Measurements from ENCODE around the gene CTDP1.

The CTDP1 gene

DNA sequence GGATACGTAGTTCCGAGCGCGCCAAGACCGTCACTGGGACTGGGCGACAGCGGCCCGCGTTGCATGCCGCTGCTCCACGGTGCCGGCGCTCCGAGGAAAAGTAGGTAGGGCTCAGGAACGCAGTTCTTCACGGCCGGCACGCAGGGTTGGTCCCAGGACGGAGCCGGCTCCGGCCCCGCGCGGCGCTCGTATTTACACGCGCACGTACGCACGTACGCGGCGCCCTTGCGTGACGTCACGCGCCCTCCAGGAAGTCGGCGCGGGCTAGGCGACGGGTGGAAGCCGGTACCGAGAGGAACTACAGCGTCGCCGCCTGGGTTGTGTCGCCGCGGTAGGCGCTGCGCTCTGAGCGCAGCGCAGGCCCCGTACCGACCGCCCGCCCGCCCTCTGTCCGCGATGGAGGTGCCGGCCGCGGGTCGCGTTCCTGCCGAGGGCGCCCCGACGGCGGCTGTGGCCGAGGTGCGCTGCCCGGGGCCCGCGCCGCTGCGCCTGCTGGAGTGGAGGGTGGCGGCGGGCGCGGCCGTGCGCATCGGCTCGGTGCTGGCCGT, at the start of gene CTDP1:
Gene CTDP1 (plus strand): TSS at position 252 of the 548 bp plus-strand sequence. CDS start 145 bp downstream, at position 397.
- peak; percentile 82 for DNase-seq (ENCODE audit: low read depth)

GRCh38 chr18:79630281-79631095, 49.1 kb upstream of the CTDP1 start:
- DNase-seq (ENCODE audit: low read depth), result no peak

DNA sequence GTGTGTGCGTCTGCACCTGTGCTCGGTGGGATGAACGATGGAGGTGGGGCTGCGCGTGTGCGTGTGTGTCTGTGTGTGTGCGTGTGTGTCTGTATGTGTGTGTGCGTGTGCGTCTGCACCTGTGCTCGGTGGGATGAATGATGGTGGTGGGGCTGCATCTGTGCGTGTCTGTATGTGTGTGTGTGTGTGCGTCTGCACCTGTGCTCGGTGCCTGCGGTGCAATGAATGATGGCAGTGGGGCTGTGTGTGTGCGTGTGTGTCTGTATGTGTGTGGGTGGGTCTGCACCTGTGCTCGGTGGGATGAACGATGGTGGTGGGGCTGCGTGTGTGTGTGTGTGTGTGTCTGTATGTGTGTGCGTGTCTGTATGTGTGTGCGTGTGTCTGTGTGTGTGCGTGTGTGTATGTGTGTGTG, 48.5 kb upstream of the CTDP1 start:
- DNase-seq (ENCODE audit: low read depth), result no peak

GRCh38 chr18:79631761-79632446, 47.7 kb upstream of the CTDP1 start:
- no peak for DNase-seq (ENCODE audit: low read depth)

- DNase-seq (ENCODE audit: low read depth), result no peak
These were observed 46.8 kb upstream of the CTDP1 start for GRCh38 chr18:79632765-79633164.

DNA sequence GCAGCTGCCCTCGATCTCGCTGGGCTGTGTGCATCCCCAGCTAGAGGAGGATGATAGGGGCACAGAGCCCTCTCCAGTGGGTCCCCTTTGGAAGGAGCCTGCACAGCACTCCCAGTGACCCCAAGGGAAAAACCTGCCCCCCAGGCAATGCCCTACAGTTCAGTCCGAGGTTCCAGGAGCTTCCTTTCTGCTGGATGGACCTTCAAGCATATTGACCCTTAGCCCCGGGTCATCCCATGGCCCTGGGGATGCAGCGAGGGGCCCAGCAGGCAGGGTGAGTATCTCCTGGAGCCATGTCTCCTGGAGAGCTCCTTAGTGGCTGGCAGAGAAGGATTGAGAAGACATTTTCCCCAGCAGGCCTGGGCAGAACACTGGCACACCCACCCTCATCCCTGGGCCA, 45.4 kb upstream of the CTDP1 start:
- no peak for DNase-seq (ENCODE audit: low read depth)

DNA sequence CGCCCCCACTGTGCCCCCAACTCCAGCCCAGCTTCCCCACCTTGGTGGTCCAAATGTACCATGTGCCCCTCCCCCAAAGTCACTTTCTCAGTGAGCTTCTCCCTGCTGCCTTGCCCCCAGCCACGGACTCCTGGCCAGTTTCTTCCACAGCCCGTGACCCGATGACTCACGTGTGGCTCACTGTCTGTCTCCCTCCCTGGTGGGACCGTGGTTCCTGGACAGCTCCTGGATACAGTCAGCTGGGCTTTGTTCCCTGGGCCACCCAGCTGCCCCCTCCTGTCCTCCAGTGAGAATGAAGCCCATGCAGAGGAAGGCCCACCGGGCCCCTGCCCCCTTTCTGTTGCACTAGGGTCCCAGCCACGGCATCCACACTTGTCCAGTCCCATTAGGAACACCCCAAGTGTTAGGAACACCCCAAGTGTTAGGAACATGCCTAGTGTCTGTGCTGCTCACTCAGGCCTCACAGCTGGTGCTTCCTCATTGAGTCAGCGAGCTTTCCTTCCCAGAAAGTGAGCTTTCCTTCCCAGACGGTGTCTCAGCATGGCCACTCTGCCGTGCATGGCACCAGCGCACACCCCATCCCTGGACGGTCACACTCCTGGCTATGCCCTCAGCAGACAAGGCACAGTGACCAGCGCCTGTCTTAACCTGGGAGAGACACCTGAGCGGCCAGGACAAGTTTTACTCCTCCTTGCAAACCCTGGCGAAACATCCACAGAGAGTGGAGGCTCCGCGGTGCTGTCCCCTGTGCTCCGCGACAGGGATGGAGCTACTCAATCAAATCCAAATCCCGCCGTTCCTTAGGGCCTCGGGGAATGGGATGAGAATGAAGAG, 44.8 kb upstream of the CTDP1 start:
- DNase-seq (ENCODE audit: low read depth), result no peak

DNA sequence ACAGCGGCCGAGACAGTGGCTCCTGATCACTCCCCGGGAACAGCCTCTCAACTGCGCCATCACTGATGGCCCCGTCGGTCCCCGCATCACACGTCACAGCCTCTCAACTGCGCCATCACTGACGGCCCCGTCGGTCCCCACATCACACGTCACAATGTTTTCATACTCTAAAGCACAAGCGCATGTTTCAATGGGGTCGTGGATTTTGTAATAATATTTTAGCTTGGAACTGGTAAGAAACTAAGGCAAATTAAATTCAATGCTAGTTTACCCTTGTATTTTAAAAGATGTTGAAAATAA, 44.2 kb upstream of the CTDP1 start:
- no peak for DNase-seq (ENCODE audit: low read depth)

GRCh38 chr18:79637181-79637920, 42.3 kb upstream of the CTDP1 start:
- no peak for DNase-seq (ENCODE audit: low read depth)

DNA sequence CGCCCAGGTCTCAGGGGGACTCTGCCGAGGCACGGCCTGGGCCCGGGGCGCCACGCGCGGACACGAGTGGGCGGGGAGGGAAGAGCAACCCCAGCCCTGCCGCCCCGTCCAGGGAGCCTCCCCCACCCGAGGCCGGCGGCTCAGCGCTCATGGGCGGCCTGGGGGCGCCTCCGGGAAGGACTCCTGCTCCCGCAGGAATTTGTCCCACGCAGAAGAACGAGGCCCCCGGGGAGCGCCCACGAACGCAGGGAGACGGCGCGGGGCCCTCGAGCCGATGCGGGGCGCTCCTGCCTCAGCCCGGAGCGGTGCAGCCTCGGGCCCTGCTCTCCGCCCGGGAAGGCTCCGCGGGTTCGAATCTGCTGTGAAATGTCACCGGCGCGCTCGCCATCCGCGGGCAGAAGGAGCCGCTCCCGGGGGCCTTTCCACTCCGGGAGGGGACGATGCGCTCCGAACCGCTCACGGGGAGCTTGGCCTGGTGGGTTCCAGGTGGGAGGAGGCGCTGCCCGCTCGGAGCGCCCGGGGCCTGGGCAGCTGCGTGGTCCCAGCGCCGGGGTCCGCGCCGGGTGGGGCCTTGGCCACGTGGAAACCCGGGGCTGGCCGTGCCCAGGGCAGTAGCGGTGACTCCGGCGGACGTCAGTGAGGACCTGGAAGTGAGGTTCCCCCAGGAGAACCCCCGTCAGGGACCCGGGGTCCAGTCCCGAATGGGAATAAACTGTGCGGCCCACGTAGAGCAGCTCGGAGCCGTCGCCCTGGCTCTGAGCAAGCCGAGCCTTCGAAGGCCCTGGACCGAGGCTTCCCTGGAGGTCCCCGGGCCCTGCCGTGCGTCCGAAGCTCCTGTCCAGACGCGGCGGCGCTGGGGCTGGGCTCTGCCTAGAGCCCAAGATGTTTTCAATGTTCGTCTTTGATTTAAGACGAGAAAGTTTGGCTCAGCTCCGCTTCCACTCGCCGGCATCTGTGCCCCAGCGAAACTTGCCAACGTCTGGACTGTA, 41.4 kb upstream of the CTDP1 start:
- DNase-seq (ENCODE audit: low read depth), result no peak

- DNase-seq (ENCODE audit: low read depth), result no peak
These were observed 40.4 kb upstream of the CTDP1 start for GRCh38 chr18:79639072-79639829.

- no peak for DNase-seq (ENCODE audit: low read depth)
These were observed 39.4 kb upstream of the CTDP1 start for GRCh38 chr18:79640064-79640672.

DNA sequence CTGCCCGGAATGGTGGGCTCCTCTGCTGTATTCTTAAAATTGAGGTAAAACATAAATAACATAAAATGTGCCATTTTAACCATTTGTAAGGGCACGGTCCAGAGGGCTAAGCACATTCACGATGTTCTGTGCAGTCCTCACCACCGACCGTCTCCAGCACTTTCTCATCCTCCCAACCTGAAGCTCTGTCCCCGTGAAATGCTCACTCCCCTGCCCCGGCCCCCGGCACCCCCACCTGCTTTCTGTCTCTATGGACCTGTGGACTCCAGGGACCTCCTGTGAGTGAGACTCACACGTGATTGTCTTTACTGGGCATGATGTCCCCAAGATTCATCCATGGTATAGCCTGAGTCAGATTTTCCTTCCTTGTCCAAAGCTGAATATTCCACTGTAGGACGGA, 38.7 kb upstream of the CTDP1 start:
- DNase-seq (ENCODE audit: low read depth), result no peak

DNA sequence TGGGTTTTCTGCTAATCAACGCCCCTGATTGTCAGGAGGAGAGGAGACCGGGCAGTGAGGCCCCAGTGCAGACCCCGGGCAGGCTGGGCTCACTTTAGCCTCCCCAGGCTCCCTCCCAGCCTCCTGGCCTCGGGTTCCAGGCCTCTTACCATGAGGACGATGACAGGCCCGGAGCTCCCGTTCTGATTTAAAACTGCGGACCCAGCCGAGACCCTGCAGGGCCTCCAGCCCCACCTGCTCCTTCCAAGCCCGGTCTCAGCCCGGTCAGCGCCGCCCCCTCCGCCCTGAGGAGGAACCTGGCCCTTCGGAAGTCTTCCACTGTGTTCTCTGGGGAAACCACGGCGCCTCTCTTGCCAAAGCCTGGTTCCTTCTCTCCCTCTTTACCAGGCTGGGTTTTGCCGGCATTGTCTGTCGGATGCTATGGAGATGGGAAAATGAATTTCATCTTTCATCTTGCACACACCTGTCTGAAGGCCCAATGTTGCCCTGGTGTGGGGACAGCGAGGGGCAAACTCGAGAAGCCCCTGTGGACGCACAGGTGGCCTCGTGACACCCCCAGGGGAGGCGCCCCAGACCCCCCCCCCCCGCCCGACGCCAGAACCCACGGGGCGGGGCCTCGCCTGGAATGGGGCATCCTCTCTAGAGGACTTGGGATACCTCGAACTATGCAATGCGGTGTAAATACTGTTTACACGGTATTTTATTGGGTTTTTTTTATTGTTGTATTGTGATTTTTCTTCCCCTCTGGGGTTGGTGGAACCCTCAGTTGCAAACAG, 37.7 kb upstream of the CTDP1 start:
- DNase-seq (ENCODE audit: low read depth), result no peak

DNA sequence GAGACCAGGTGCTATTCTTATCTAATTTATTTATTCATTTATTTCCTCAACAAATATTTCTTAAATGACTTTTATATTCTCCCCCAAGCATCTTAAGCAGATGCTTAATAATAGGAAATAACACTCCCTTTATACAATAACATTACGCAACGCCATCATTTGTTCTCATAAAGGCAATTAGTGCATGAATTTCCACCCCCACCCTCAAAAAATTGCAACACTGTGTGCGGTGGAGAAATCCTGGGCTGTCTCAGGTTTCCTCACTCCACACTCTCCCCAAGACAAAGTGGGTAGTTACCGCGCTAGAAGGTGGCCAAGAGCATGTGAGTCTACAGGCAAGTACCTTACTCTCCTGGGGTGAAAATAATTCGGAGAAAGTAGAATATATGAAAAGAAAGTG, 37.0 kb upstream of the CTDP1 start:
- DNase-seq (ENCODE audit: low read depth), result no peak

GRCh38 chr18:79643054-79643984, 36.3 kb upstream of the CTDP1 start:
- no peak for DNase-seq (ENCODE audit: low read depth)

DNA sequence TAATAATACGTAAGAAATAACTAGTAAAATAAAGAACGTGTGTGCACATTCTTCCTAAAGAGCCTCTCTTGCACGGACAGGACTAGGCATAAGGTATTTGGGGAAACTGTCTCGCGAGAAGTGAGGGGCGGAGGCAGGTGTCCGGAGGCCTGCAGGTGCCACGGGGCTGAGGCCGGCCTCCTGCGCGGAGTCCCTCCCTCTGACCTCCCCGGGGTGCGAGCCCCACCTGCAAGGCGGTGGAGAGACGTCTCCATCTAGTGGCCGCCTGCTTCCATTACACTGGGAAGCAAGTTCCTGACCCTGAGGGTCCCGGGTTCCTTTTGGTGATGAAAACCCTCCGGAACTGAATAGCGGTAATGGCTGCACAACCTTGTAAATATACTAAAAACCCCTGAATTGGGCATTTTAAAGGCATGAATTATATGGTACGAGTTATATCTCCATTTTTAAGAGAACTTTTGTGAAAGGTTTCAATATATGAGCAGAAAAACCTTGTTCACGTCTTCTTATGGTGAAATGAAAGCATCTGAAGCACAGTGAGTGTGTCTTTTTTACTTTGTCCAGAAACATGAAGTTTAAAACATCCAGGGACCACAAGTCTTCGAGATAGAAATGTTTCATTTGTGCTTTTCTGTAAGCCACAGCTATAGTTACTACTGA, 35.5 kb upstream of the CTDP1 start:
- DNase-seq (ENCODE audit: low read depth), result peak; percentile 59
